ENCODE measurements around the gene TTC1. TPM values are rescaled to one million over a fixed set of nuclear protein-coding genes. Genes with fewer than 3 reads are reported as not detected.
A peak's percentile ranks its signal among the peaks of the same experiment; 100 is the strongest.

The TTC1 gene
- total and polyA plus RNA-seq, 2 of the 8 experiments (the other 6 are each of a cell fraction or from before 2014, with no cell fraction given) = 25.1 to 63.9 TPM

GRCh38 chr5:159971514-159971913 lies 37.4 kb upstream of the TTC1 start:
- TF ChIP-seq EZH2 (IDR thresholded peaks at IDR 0.05; ENCODE audit: low read depth, low read length, severe bottlenecking) (peak; percentile 26), JUND (IDR thresholded peaks at IDR 0.05; ENCODE audit: low read length) (no peak), POLR2AphosphoS5 (IDR thresholded peaks at IDR 0.05; ENCODE audit: low read depth, low read length) (no peak), KDM1A (IDR thresholded peaks at IDR 0.05; ENCODE audit: borderline replicate concordance, low read length) (no peak)
- Histone ChIP-seq H3K18ac (ENCODE audit: extremely low read depth, low read length) (no peak overlapping the region), H3K4me2 (ENCODE audit: insufficient read depth in 1 of 2, low read depth in 2 of 2, low read length in 2 of 2) (peak overlapping the region; percentile 57 to 82), H3K79me2 (ENCODE audit: control insufficient read depth in 1 of 2, insufficient read depth in 2 of 2, low read length in 2 of 2) (no peaks in the 10 kb centered on the region), H4K20me1 (replicated peaks in 1 of 2; ENCODE audit: control insufficient read depth in 1 of 2, insufficient read depth in 2 of 2, low read length in 2 of 2) (peaks cover 0 to 1% of the 10 kb centered on the region in 2 experiments), H4K91ac (replicated peaks; ENCODE audit: insufficient read length, low read length) (no peak overlapping the region), H3K4me1 (replicated peaks in 1 of 4; ENCODE audit: control insufficient read depth in 3 of 4, insufficient read depth in 4 of 4, low read length in 3 of 4) (peaks cover 0 to 4% (median 2%) of the 10 kb centered on the region in 4 experiments; a peak in 2 of 7 replicates), H3K36me3 (ENCODE audit: control insufficient read depth in 2 of 4, insufficient read depth in 4 of 4, low read length in 3 of 4) (no peaks in the 10 kb centered on the region), H3K9ac (replicated peaks in 1 of 4; ENCODE audit: extremely low read depth in 1 of 4, low read depth in 3 of 4, low read length in 3 of 4) (no peak overlapping the region), H3K4me3 (ENCODE audit: extremely low read depth in 1 of 4, insufficient read depth in 2 of 4, low read depth in 3 of 4, low read length in 4 of 4) (peak overlapping the region; percentile 23 to 62 (median 31); a peak in 6 of 8 replicates), H2AK5ac (ENCODE audit: low read depth, low read length) (no peak overlapping the region), H2BK5ac (ENCODE audit: low read depth, low read length) (no peak overlapping the region), H2AFZ (ENCODE audit: low read length) (peak overlapping the region; percentile 88; the same call in 1 of the 2 replicates), H2BK15ac (ENCODE audit: low read length) (no peak overlapping the region), H3K14ac (ENCODE audit: insufficient read length) (no peak overlapping the region), H3K56ac (replicated peaks; ENCODE audit: insufficient read length, low read depth, low read length) (no peak overlapping the region), H4K8ac (ENCODE audit: extremely low read depth, insufficient read depth, low read length) (peak overlapping the region; percentile 82), H3K23me2 (ENCODE audit: low read depth, low read length) (peaks cover 13% of the 10 kb centered on the region; the same call in 1 of the 2 replicates), H2BK12ac (ENCODE audit: low read depth, low read length) (no peak overlapping the region), H2BK20ac (ENCODE audit: low read length) (no peak overlapping the region), H3K27me3 (replicated peaks in 1 of 4; ENCODE audit: control insufficient read depth in 3 of 4, extremely low read depth in 1 of 4, insufficient read depth in 3 of 4, low read length in 3 of 4) (peaks cover 26 to 41% (median 38%) of the 10 kb centered on the region in 4 experiments), H3K23ac (ENCODE audit: insufficient read length) (no peak overlapping the region), H3K27ac (ENCODE audit: low read depth, low read length) (no peak overlapping the region), H3K79me1 (ENCODE audit: low read depth, low read length) (no peaks in the 10 kb centered on the region), H2BK120ac (replicated peaks; ENCODE audit: low read depth, low read length) (no peak overlapping the region), H3K9me3 (ENCODE audit: insufficient read depth in 2 of 2, low read depth in 1 of 2, low read length in 1 of 2) (no peaks in the 10 kb centered on the region), H4K5ac (ENCODE audit: insufficient read length, low read depth, low read length) (no peak overlapping the region), H3K4ac (replicated peaks; ENCODE audit: insufficient read length, low read depth, low read length) (no peak overlapping the region)
- 30% methylated on average over 11 of the region's 11 CpGs; no CpG with 5 or more reads in 1 of the 2 experiments for WGBS, 2 experiments (ENCODE audit: extremely low coverage in 1 of 2, insufficient coverage in 1 of 2, insufficient read length in 1 of 2, insufficient replicate concordance in 2 of 2, low coverage in 1 of 2, low lambda C conversion rate in 2 of 2, missing lambda C conversion rate in 1 of 2)
- ChIA-PET CTCF (ENCODE audit: partially characterized antibody) (interaction anchor here (0.9 to 2.7 kb wide), 5 partner anchors 15 to 530 kb away, joined by 3 to 13 read pairs (median 4); no protein-coding TSS in a partner anchor), POLR2A (ENCODE audit: partially characterized antibody) (interaction anchor here (1.1 kb wide), 1 partner anchor 15 kb away, joined by 4 read pairs; no protein-coding TSS in a partner anchor)
- DNase-seq (ENCODE audit: low read depth in 1 of 2, low spot score in 2 of 2) = no peak
- FAIRE-seq = no peak

All from H1 (cell line).